GM06990 (cell line): ENCODE measurements around the gene KCNG2.
A peak's percentile ranks its signal among the peaks of the same experiment; 100 is the strongest.

Experiments used
- DNase-seq: peaks from one replicate; pipeline ENCODE4 v3.0.0-alpha.2; 2011; ENCODE audit not compliant: insufficient read length; ENCODE audit errors: extremely low read depth
- H3K27me3 ChIP-seq: replicated peaks from 2 replicates; pipeline ENCODE4 v1.6.0; 2011; ENCODE audit warnings: low read length; ENCODE audit not compliant: control insufficient read depth, insufficient read depth
- H3K36me3 ChIP-seq: 2 replicates; pipeline ENCODE4 v1.5.1; 2011; ENCODE audit warnings: low read length; ENCODE audit not compliant: control insufficient read depth, insufficient read depth
- H3K4me3 ChIP-seq: replicated peaks from 2 replicates; pipeline ENCODE4 v1.5.1; 2011; ENCODE audit warnings: low read depth, mild to moderate bottlenecking, control low read depth, low read length
- CTCF ChIP-seq: IDR thresholded peaks from 2 replicates; pipeline ENCODE4 v1.5.1; 2011; ENCODE audit warnings: low read length, control low read depth, mild to moderate bottlenecking, inconsistent platforms; ENCODE audit not compliant: insufficient read depth, poor library complexity, severe bottlenecking

Gene KCNG2

DNA sequence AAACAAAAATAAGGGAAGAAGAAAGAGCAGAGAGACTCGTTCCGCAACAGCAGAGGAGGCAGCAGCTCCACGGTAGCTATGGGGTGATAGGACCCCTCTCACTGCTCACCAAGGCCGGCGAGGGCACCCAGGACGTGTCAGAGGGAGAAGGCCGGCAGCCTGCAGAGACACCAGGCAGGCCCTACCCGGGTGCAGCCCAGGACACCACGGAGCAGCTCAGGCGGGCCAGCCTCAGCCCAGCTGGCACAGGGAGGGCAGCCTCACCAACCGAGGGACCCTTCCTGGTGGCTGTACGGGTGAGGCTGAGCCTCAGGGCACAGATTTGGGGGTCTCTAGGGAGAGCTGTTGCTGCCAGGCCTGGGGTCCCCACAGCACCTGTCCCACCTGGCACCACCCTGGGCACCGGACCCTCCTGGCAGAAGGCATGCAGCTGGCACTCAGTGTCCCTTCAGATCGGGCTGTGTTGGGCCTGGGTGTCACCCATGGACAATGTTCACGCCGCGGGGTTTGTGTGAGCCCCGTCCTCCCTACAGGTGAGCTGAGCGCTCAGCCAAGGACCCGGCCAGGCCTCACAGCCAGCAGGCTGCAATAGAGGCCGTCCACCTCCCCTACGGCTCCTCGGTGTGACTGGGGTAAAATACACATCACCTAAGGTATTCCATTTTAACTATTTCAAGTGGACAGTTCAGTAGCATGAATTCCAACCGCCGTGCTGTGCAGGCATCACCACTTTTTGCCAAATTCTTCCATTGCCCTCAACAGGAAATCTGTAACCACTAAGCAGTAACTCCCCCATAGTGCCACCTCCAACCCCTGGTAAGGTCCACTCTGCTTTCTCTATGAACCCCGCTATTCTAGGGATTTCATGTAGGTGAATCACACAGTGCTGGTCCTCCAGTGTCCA is 21.6 kb downstream of the KCNG2 start:
- TF ChIP-seq CTCF = no peak
- no peaks in the 10 kb centered on the region for H3K36me3 ChIP-seq
- DNase-seq = no peak
- H3K27me3 ChIP-seq = no peaks in the 10 kb centered on the region; the same call in 1 of the 2 replicates
- H3K4me3 ChIP-seq = no peak overlapping the region

DNA sequence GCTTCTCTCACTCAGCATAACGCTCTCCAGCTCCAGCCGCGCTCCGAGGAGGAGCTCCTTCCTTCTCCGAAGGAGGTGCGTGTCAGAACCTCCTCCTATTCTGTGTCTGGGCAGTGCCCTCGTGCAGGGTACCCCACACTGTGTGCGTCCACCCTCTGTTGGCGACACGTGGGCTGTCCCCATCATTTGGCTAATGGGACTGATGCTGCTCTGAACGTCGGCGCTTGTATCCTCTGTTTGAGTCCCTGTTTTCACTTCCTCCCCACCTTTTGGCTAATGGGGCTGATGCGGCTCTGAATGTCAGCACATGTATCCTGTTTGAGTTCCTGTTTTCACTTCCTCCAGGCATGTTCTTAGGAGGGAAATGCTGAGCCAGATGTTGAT is 22.2 kb downstream of the KCNG2 start:
- Histone ChIP-seq H3K27me3 (no peaks in the 10 kb centered on the region; the same call in 1 of the 2 replicates), H3K36me3 (no peaks in the 10 kb centered on the region), H3K4me3 (no peak overlapping the region)
- DNase-seq = peak; percentile 31
- TF ChIP-seq CTCF = no peak

DNA sequence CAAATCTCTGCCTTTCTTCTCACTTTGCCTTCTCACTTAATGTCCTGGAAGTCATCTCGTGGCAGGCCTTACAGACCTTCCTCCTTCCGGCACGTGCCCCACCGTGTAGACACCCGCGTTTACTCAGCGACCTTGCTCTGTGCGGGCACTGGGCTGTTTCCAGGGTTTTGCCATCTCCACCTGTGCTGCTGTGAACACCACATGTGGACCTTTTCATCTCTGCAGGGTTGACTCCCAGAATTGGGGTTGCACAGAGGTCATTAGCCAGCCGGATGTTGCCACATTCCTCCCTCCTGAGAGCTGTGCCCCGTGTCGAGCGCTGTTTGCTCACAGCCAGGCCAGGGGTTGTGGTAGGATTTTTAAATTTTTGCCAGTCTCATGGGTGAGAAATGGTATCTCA is 25.4 kb downstream of the KCNG2 start:
- Histone ChIP-seq H3K36me3 (no peaks in the 10 kb centered on the region), H3K4me3 (no peak overlapping the region), H3K27me3 (no peaks in the 10 kb centered on the region)
- TF ChIP-seq CTCF = no peak
- no peak for DNase-seq

DNA sequence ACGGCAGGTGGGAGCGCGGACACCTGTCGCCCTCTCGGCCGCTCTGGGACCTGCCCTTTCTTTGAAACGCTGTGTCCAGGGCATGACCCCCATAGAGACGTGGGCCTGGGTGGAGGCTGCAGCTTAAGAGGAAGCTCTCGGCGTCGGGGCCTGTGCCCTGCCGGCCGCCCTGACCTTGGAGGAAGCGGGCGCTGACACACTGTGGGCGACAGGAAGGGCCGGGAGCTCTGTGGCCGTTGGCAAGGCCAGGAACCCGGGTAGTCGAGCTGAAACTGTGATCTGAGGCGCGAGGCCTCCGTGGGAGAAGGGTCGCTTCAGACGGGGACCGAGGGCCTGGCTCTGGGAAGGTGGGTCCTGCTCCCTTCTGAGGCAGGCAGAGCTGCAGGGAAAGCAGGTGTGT is 28.2 kb downstream of the KCNG2 start:
- Histone ChIP-seq H3K4me3 (no peak overlapping the region), H3K36me3 (no peaks in the 10 kb centered on the region), H3K27me3 (no peaks in the 10 kb centered on the region)
- no peak for DNase-seq
- no peak for TF ChIP-seq CTCF

DNA sequence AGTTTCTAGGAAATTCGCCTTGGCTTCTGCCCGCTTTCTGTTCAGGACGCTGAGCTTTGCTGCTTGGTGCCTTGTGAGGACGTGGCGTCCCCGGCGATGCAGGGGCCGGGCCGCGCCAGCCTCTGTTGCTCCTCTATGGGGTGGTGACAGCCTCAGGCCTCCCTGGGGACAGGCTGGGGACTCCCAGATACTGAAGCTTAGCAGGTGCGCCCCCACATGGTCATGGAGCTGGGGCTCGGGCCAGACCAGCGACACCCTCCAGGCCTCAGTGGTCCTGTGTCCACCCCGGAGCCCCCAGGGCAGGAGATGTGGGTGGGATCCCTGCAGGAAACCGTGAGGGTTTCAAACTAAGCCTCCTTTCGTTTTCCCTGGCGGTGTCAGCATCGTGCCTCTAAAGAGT is 29.2 kb downstream of the KCNG2 start:
- no peaks in the 10 kb centered on the region for H3K27me3 ChIP-seq
- H3K4me3 ChIP-seq = no peak overlapping the region
- DNase-seq = no peak
- H3K36me3 ChIP-seq = no peaks in the 10 kb centered on the region
- TF ChIP-seq CTCF = peak; percentile 15
